Amniotic stem cell (primary cell): Measurements from ENCODE around the gene RPS6KL1.

Source experiments
- DNase-seq: peaks from one replicate; lab custom pipeline; 2025; lab: John Stamatoyannopoulos, UW

The RPS6KL1 gene

GRCh38 chr14:74952180-74952665 lies 29.2 kb upstream of the RPS6KL1 start:
- DNase-seq: no peak

DNA sequence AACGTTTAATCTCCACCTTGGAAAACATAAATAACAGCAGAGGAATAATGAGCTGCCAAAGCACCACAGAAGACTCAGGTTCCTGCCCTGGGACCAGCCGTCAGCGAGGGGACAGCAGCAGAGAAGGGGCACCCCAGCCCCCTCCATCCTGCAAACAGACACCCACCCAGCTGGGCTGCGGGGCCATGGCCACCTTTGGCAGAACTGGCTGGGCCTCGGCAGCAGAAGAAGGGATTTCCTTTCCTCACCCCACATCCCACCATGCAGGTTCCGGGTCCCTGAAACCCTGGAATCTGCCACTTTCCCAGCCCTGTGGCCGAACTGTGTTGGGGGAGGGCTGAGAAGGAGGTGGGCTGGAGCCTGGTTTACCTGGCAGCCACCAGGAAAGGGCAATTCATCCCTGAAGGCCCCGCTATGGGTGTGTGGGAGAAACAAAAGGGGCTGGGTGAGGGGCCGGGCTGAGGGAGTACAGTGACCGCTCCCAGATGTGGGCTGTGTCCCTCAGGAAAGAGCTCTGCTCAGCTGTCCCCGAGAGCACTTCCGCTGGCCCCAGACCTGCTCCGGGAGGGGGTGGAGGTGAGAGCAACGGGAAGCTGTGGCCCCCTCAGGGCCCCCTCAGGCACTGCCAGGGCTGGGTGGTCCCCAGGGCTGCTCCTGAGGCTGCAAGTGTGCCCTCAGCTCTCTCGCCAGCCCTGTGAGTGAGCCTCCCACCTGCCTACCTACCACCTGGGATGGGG lies 28.6 kb upstream of the RPS6KL1 start:
- no peak for DNase-seq

DNA sequence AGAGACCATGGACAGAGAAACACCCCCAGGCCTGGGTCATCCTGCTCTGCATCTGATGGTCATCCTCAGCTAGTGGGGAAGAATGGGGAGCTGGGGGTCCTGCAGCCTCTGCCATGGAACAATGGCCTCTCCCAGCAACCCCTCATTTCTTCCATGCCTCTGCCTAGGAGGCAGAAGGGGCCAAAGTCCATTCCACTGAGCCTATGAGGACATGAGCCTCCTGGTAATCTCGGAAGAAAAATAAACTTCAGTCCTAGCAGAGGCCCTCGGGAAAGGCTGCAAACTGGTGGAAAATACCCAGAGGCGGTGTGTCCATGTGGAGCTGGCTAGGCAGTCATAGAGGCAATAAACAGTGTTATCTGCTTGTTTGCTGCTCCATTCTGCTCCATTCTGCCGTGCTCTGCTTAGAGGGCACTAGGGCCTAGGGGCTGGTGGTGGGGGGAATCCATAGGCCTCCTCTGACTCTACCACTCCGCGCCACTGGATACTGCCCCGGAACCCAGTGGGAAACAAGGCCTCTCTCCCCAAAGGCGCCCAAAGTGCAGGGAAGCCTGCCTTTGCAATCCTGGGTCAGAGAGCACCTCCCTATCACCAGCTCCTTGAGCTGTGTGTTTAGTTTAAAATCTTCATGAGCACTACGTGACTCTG lies 27.9 kb upstream of the RPS6KL1 start:
- DNase-seq: no peak

DNA sequence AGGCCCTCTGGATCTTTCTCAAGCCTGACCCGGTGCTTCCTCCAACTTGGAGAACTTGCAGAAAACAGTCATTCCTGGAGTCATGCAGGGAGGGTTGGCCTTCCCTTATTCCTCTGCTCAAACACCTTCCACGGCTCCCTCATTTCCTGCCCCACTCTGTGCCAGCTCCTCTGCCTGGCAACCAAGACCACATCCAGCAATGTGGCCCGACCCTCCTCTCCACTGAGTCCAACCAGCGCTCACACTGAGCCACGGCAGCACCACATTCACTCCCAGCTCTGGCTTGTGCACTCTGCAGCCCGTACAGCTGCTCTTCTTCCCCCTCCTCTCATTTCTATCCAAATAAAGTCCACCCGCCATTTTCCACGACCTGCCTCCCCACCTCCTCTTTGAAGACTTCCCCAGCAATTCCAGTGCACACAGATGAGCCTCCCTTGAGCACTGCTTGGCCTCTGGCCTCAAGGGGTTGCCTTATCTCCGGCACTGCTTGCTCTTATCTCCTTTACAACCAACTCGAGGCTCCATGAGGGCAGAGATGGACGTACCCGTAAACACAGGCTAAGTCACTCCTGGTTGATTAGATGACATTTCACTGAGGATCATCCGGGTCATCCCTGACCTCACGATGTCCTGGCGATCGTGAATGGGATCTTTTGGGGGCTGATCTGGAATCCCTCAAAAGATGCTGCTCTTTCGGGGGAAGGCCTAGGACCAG lies 27.0 kb upstream of the RPS6KL1 start:
- DNase-seq: no peak

- DNase-seq: no peak
These were observed 26.1 kb upstream of the RPS6KL1 start for GRCh38 chr14:74949191-74949601.

DNA sequence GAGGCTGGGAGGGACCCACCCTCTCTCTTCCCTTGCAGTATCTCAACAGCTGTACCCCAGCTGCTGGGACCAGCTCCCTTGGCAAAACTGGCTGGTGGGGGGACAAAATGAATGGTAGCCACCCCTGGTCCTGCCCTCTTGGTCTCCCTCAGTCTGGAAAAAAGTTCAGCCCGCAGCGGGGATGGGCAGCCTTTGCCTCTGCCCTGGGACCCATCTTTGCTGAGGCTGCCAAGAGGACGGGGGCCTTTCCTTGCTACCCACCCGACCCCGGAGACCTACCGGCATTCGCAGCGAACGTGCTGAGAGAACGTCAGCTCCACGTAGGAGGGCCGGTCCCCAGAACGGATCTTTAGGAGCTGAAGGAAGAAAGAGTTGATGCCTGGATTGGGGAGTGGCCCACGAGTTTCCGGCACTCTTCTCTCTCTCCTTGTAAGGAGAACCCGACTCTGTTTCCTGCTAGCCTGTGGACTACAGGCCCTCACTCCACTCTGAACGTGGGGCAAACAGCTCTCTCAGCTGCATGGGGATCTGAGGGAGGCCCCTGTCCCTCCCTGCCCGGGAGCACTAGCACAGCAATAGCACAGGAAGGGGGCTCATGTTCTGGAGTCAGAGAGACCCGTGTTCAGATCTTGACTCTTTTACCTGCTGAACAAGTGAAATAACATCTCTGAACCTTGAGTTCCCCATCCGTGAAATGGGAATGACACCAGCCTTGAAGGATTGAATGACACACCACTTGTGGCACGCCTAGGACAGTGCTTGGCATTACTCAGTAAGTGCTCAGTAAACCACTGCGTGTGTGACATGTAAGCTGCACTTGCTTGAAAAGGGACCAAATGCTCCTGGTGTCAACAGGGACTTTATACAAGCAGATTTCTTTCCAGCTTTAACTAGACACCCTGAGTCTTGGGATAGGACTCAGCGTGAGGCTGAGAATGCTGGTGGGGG lies 25.4 kb upstream of the RPS6KL1 start:
- no peak for DNase-seq

- DNase-seq: no peak
These were observed 24.5 kb upstream of the RPS6KL1 start for GRCh38 chr14:74947353-74948227.

- DNase-seq: no peak
These were observed 23.7 kb upstream of the RPS6KL1 start for GRCh38 chr14:74946659-74947281.

DNA sequence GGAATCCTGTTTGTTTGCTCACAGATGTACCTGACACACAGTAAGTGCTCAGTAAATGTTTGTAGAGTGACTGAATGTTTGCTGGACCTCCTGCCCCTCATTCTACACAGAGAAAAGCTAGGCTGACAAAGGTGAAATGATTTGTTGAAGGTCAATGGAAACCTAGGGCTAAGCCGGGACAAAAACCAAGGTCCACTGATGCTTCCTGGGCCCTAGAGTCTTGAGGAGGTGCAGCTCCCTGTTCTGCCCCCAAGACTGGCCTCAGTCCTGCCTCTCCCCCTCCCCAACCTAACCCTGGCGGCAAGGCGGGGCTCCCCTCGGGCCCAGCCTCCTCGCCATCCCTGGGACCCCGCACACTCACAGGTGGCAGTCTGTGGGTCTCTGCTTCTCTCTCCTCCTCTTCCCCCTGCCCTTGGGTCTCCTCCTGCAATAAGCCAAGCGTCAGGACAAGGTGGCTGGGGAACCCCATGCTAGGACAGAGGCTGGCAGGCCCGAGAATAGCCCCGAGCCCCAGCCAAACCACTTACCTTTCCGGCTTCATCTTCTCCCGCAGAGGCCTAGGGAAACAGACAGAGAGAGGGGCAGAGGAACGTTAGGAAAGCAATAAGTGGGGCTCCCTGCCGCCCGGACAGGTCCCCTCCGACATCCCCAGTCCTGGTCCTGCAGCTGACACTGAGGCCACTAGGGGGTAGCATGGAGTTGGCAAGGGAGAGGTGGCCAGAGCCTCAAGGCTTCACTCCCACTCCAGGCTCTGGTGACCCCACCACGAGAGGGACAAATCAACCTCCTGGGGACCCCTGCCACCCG lies 23.0 kb upstream of the RPS6KL1 start:
- peak; percentile 44 for DNase-seq

DNA sequence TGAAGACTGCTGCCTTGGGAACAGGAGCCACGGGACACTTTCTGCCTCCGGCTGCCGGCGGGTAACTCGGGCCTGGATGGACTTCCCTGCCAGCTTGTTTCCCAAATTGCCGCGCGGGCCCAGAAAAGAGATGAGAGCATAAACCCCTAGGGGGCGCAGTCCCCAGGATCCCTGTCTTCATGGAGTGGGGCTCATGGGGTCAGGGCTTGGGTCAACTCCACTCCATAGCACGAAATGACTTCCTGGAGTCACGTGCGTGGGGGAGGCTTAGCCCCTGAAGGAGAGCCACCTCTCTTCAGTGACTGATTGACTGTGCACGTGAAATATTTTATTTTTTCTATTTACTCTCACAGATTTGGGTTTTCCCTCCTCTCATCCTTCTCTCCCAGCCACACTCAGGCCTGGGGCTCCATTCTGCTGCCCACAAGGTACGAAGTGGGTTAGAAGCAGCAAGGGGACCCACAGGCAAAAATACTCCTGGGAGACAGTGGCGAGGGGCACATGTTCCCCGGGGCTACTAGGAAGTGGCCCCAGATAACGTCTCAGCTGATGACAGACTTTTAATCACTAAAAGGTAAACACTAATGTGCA lies 22.3 kb upstream of the RPS6KL1 start:
- DNase-seq: no peak

GRCh38 chr14:74942608-74943007 lies 19.5 kb upstream of the RPS6KL1 start:
- no peak for DNase-seq

GRCh38 chr14:74942181-74942580 lies 19.1 kb upstream of the RPS6KL1 start:
- DNase-seq: no peak

- DNase-seq: no peak
These were observed 18.6 kb upstream of the RPS6KL1 start for GRCh38 chr14:74941676-74942097.

GRCh38 chr14:74940956-74941565 lies 18.0 kb upstream of the RPS6KL1 start:
- no peak for DNase-seq

DNA sequence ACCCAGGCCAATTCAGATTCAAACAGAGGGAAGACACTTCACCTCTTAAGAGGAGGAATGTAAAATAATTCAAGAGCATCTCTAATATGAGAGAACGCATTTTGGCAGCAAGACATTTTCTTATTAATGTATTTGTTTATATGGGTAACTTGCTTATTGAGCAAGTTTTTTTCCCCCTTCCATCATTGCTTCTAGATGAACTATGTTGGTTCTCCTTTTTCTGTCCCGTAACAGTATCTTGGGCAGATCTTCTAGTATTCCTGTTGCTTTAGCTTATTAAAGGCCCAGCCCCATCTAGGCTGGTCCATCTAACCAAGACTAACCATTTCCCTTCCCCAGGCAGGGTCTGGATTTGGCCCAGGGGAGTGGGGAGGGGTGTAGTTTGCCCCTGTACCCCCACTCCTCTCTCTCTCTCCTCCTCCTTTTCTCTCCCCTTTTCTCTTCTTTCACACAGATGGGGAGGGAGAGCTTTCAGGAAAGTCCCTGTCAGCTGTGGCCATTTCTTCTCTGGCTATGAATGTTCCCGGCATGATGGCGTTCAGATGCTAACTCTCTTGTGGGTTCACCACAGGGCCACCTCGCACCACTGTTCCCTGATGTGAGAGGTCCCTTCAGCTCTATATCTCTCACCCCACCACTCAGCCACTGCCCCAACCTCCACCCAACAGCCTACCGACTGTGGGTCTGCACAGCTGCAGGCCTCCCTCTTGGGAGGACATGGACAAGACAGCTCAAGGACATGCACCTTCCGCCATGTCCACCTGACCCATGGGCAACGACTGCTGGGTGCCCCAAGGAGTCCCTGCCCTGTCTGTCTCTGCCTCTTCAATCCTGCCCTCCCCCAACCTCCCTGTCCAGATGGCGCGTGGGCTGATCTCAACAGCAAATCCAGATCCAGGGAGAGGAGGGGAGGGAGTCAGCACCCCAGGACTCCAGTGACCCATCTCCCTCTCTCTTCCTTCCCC lies 15.8 kb upstream of the RPS6KL1 start:
- no peak for DNase-seq

DNA sequence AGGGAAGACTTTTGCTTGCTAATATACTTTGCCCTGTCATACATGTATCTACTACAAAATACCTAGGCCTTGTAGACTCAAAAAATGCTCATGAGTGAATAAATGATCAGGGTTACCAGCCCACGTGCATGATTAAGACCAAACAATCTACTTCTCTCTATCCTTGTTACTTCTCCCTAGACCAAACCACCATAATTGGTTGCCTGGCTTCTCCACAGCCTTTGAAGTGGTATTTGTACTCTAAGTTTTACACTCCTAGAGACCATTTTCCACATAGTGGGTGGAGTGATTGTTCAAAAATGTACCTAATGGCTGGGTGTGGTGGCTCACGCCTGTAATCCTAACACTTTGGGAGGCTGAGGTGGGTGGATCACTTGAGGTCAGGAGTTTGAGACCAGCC lies 14.1 kb upstream of the RPS6KL1 start:
- no peak for DNase-seq

- DNase-seq: no peak
These were observed 13.7 kb upstream of the RPS6KL1 start for GRCh38 chr14:74936731-74937130.
